ENCODE results near the gene NRXN3.

DNA sequence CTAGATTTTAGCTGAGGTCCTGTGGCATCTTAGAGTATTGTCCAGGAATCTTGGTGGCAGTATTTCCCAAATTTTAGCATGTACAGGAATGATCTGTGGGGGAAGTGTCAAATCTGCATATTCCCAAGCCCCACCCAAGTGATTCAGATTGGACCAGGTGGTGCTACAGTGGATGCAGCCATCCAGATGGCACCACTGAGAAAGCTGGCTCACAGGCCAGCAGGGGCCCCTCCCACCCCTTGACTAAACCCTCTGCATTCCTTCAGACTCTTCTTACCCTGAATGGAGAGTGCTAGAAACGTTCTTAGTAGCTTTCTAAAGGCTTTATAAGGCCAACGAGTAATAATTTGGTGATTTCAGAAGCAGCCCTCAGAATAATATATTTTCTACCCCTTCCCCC lies 255.2 kb downstream of the NRXN3 start:
- TF ChIP-seq SNRNP70 (IDR thresholded peaks at IDR 0.05; ENCODE audit: low read depth, low read length) (no peak), RELA (CRISPR knock-in tag; IDR thresholded peaks at IDR 0.05) (no peak)

Measured in HepG2 (cell line).